ENCODE data around the gene IPPK.

IPPK gene

GRCh38 chr9:92710368-92710767 lies 40.4 kb upstream of the IPPK start:
- Mint-ChIP-seq H3K4me1 (peaks cover 23 to 41% of the 10 kb centered on the region in 2 donors), H3K36me3 (peaks cover 29 to 73% of the 10 kb centered on the region in 2 donors), H3K27me3 (no peaks in the 10 kb centered on the region), H3K27ac (no peak overlapping the region), H3K4me3 (no peak overlapping the region), H3K9me3 (no peaks in the 10 kb centered on the region)
- DNase-seq (no peak), ATAC-seq (replicated peaks) (no peak)

DNA sequence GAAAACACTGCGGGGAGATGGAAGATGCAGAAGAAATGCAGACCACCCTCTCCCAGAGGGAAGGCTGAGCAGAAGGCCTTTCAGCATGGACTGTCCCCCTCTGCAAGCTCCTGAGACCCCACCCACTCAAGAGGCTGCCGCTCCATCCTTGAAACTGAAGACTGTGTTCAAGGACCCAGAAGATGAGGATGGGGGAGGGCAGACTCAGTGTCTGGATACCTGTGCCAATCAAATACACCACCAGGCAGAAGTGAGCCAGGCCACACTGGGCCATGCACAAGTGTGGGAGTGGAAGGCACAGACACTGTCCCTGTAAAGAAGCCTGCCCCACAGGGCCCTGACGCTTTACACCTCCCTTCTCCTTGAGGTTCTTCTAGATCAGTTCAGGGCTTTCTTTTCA lies 40.0 kb upstream of the IPPK start:
- Mint-ChIP-seq H3K9me3 (no peaks in the 10 kb centered on the region), H3K27ac (no peak overlapping the region), H3K4me3 (no peak overlapping the region), H3K36me3 (peaks cover 33 to 76% of the 10 kb centered on the region in 2 donors), H3K27me3 (no peaks in the 10 kb centered on the region), H3K4me1 (peaks cover 23 to 41% of the 10 kb centered on the region in 2 donors)
- no peak for DNase-seq
- no peak for ATAC-seq (replicated peaks)

DNA sequence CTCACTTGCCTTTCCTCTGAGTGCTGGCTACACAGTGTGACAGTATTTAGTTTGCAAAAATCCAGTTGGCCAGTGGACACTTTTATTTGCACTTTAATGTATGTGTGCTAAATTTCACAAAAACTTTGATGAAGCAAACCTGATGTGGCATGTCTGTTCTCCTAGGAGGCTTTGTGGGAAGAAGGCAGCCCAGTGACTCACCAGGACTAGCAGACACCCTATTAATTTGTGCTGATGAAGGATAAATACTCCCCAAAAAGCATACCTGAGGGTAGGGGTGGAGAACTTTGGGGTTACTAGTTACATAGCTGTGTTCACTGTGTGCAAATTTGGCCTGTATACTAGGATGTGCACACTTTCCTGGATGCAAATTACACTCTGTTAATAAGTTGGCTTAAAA lies 39.3 kb upstream of the IPPK start:
- Mint-ChIP-seq H3K27ac (no peak overlapping the region), H3K4me1 (peaks cover 23 to 41% of the 10 kb centered on the region in 2 donors), H3K9me3 (no peaks in the 10 kb centered on the region), H3K27me3 (no peaks in the 10 kb centered on the region), H3K4me3 (no peak overlapping the region), H3K36me3 (peaks cover 38 to 82% of the 10 kb centered on the region in 2 donors)
- DNase-seq = no peak
- ATAC-seq (replicated peaks) = no peak

DNA sequence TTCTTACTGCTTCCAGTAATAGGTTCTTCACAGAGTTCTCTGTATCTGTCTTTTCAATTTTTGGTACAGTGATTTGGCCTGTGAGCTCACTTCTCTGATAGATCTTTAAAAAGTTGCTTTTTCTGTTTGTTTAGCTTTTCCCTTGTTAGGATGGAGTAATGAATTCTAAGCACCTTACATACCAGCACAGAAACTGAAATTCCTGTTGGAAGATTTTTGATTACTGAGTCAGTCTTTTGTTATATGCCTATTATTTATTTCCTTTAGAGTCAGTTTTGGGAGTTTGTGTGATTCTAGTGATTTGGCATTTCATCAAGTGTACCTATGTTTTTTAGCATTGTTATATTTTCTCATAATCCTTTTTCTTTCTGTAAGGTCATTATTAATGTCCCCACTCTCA lies 37.6 kb upstream of the IPPK start:
- H3K36me3 Mint-ChIP-seq = peaks cover 35 to 73% of the 10 kb centered on the region in 2 donors
- ATAC-seq (replicated peaks) (no peak), DNase-seq (no peak)
- no peaks in the 10 kb centered on the region for H3K27me3 Mint-ChIP-seq
- H3K27ac Mint-ChIP-seq = no peak overlapping the region
- H3K9me3 Mint-ChIP-seq = no peaks in the 10 kb centered on the region
- H3K4me1 Mint-ChIP-seq = peaks cover 14 to 29% of the 10 kb centered on the region in 2 donors
- no peak overlapping the region for H3K4me3 Mint-ChIP-seq

GRCh38 chr9:92706218-92706940 lies 36.4 kb upstream of the IPPK start:
- Mint-ChIP-seq H3K4me1 (peaks cover 7 to 17% of the 10 kb centered on the region in 2 donors), H3K4me3 (no peak overlapping the region), H3K27ac (no peak overlapping the region), H3K36me3 (peaks cover 29 to 64% of the 10 kb centered on the region in 2 donors), H3K9me3 (no peaks in the 10 kb centered on the region), H3K27me3 (no peaks in the 10 kb centered on the region)
- ATAC-seq (replicated peaks) = peak; percentile 80 to 84
- no peak for DNase-seq

GRCh38 chr9:92704528-92704927 lies 34.6 kb upstream of the IPPK start:
- Mint-ChIP-seq H3K9me3 (peaks cover 0 to 2% of the 10 kb centered on the region in 2 donors), H3K4me3 (no peak overlapping the region), H3K27ac (no peak overlapping the region)

DNA sequence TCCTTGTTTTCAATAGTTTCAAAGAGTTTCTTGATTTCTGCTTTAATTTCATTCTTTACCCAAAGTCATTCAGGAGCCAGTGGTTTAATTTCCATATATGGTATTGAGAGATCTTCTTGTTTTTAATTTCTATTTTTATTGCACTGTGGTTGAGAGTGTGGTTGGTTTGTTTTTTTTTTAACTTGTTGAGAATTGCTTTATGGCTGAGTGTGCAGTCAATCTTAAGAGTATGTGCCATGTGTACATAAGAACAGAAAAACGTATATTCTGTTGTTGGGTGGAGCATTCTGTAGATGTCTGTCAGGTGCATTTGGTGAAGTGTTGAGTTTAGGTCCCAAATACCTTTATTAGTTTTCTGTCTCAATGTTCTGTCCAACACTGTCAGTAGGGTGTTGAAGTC lies 26.7 kb upstream of the IPPK start:
- peaks cover 9 to 14% of the 10 kb centered on the region in 2 donors for H3K4me1 Mint-ChIP-seq
- peak overlapping the region; percentile 51 for H3K27ac Mint-ChIP-seq
- no peaks in the 10 kb centered on the region for H3K27me3 Mint-ChIP-seq
- DNase-seq (no peak), ATAC-seq (replicated peaks) (no peak)
- no peak overlapping the region for H3K4me3 Mint-ChIP-seq
- peaks cover 29 to 30% of the 10 kb centered on the region in 2 donors for H3K9me3 Mint-ChIP-seq
- H3K36me3 Mint-ChIP-seq = peaks cover 23 to 30% of the 10 kb centered on the region in 2 donors

More at GRCh38 chr9:92704528-92704927, 34.6 kb upstream of the IPPK start:
- peaks cover 6 to 15% of the 10 kb centered on the region in 2 donors for H3K4me1 Mint-ChIP-seq
- no peaks in the 10 kb centered on the region for H3K27me3 Mint-ChIP-seq
- ATAC-seq (replicated peaks) (no peak), DNase-seq (no peak)
- H3K36me3 Mint-ChIP-seq = peaks cover 32 to 56% of the 10 kb centered on the region in 2 donors

DNA sequence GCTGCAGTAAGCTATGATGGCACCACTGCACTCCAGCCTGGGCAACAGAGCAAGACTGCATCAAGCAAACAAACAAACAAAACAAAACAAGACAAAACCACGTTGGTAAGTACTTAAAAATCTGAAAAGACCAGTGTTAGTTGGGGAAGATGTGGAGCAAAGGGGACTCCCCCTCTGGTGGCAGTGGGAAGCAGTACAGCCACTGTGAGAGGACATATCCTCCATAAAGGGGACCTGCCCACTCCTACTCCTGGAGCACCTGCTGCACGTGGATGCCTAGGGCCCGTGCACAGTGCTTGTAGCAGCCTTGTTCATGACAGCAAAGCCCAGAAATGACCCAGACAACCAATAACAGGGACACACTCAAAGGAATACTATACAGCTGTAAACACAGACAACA lies 17.0 kb upstream of the IPPK start:
- H3K4me1 Mint-ChIP-seq = peaks cover 5 to 15% of the 10 kb centered on the region in 2 donors
- DNase-seq = no peak
- no peak overlapping the region for H3K27ac Mint-ChIP-seq
- peak in 1 of 2 donors; percentile 31 for ATAC-seq (replicated peaks)
- H3K27me3 Mint-ChIP-seq = no peaks in the 10 kb centered on the region
- peaks cover 12% of the 10 kb centered on the region in 2 donors for H3K9me3 Mint-ChIP-seq
- H3K36me3 Mint-ChIP-seq = peaks cover 0 to 5% of the 10 kb centered on the region in 2 donors
- no peak overlapping the region for H3K4me3 Mint-ChIP-seq

GRCh38 chr9:92685022-92685421 lies 15.1 kb upstream of the IPPK start:
- peaks cover 0 to 5% of the 10 kb centered on the region in 2 donors for H3K36me3 Mint-ChIP-seq
- no peak overlapping the region for H3K27ac Mint-ChIP-seq
- peaks cover 2 to 3% of the 10 kb centered on the region in 2 donors for H3K9me3 Mint-ChIP-seq
- no peak for ATAC-seq (replicated peaks)
- H3K27me3 Mint-ChIP-seq = no peaks in the 10 kb centered on the region
- H3K4me1 Mint-ChIP-seq = peaks cover 5 to 15% of the 10 kb centered on the region in 2 donors
- no peak overlapping the region for H3K4me3 Mint-ChIP-seq
- no peak for DNase-seq

DNA sequence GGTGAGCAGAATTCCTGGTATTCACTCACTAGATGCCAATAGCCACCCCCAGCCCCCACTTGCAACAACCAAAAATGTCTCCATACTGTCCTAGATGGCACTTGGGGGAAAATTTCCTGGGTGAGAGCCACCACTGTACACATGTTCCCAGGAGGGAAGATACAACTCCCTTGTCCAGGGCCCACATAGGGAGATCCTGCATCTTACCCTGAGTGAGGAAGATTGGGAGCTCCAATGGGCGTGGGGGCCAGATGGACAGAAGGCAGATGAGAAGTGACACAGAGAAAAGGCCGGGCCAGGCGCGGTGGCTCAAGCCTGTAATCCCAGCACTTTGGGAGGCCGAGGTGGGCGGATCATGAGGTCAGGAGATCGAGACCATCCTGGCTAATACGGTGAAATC lies 12.3 kb upstream of the IPPK start:
- H3K9me3 Mint-ChIP-seq = no peaks in the 10 kb centered on the region
- no peaks in the 10 kb centered on the region for H3K36me3 Mint-ChIP-seq
- peaks cover 5 to 15% of the 10 kb centered on the region in 2 donors for H3K4me1 Mint-ChIP-seq
- H3K27ac Mint-ChIP-seq = no peak overlapping the region
- ATAC-seq (replicated peaks) = no peak
- no peaks in the 10 kb centered on the region for H3K27me3 Mint-ChIP-seq
- DNase-seq = no peak
- no peak overlapping the region for H3K4me3 Mint-ChIP-seq

DNA sequence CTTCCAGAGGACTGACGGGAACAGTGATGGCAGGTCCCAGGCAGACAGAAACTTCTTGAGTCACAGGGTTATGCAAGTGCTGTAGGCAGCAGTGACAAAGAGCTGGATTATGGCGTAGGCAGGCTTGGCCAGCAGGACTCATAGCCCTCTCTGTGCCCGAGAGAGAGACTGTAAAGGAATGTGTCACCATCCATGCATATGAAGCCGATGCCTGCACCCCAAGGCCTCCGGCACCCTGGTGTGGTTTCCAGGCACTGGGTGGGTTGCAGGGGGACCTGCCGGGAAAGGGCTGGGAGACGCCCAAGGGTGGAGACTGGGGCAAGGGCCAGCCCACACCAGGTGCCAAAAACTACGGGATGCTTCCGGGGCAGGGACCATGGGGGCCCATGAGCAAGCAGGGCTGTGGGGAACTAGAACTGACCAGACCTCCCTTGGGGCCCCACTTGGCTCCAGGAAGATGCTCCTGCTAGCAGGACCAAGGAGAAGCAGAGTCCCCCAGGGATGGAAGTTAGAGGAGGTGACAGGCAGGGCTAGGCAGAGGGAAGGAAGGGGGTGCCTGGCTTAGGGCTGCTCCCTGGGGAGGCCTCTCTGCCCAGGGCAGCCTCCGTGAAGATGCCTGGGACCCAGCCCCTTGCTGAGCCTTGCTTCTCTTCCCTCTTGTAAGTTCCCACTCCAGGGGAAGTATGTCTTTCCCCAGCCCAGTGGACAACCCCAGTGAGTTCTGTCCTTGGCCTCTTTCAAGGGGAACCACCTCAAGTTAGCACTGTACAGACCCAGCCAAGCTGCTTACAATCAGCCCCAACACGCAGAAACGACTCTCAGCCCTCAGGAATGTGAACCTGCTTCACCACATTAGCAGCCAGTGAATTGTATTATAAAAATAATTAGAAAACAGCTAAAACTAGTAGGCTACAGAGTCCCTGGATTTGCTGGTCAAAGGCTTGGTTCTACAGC lies 10.5 kb upstream of the IPPK start:
- Mint-ChIP-seq H3K27me3 (no peaks in the 10 kb centered on the region), H3K27ac (no peak overlapping the region), H3K4me1 (peaks cover 5 to 10% of the 10 kb centered on the region in 2 donors), H3K36me3 (peaks cover 4 to 5% of the 10 kb centered on the region in 2 donors), H3K4me3 (no peak overlapping the region), H3K9me3 (no peaks in the 10 kb centered on the region)
- DNase-seq (no peak), ATAC-seq (replicated peaks) (no peak)

DNA sequence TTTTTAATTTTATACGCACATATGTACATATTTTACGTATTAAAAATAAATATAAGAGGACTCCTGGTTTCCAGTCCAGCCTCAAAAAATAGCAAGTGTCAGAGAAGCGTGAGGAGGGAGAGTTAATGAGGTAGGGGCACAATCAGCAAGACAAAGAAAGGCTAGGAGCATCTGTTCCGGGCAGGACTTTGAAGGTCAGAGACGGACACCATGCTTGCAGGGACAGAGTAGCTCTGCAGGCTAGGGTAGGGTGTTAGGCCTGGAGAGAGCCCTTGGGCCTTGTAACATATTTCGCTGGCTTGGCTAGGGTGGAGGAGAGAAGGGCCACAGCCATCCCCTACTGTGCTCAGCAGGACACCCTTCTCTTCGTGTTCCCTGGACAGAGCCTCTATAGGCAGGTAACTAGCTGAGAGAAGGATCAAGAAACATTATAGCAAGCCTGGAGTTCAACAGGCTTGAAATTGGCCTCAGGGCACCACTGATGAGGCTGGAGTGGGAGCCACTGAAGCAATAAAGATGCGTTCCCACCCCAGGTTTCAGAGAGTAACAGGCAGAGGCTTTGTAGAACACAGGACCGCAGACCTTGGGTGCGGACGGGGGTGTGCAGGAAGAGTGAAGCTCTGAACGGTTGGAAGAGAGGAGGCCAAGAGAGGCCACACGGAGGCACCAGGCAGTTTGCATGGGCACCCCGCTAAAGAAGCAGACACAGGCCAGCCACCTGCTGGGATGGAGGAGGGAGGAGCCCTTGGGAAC lies 9.7 kb upstream of the IPPK start:
- Mint-ChIP-seq H3K4me3 (no peak overlapping the region), H3K4me1 (peaks cover under 1 to 2% of the 10 kb centered on the region in 2 donors), H3K36me3 (peaks cover 5 to 12% of the 10 kb centered on the region in 2 donors), H3K27me3 (no peaks in the 10 kb centered on the region), H3K27ac (no peak overlapping the region), H3K9me3 (no peaks in the 10 kb centered on the region)
- no peak for DNase-seq
- no peak for ATAC-seq (replicated peaks)

- DNase-seq (no peak), ATAC-seq (replicated peaks) (no peak)
- Mint-ChIP-seq H3K9me3 (no peaks in the 10 kb centered on the region), H3K27ac (no peak overlapping the region), H3K4me1 (peaks cover 15 to 37% of the 10 kb centered on the region in 2 donors), H3K4me3 (peak overlapping the region; percentile 89 to 90), H3K36me3 (peaks cover 15 to 40% of the 10 kb centered on the region in 2 donors), H3K27me3 (no peaks in the 10 kb centered on the region)
Measured at GRCh38 chr9:92671323-92671722, 1.4 kb upstream of the IPPK start.

DNA sequence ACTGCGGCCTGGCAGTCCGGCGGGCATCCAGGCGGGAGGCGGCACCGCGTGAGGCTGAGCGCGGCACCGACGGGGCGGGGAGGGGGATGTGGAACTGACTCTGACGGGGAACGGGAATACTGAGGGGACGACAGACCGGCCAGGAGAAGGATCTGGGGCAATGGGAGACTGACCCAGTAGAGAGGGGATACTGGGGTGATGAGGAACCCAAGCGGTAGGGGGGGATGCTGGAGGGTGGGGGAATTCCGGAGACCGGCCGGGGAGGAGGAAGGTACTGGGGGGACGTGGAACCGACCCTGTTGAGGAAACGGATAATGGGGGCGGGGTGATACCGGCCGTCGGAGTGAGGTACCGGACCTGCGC lies 423 bp downstream of the IPPK start:
- Mint-ChIP-seq H3K4me3 (peak overlapping the region; percentile 89 to 90), H3K36me3 (peaks cover 24 to 40% of the 10 kb centered on the region in 2 donors), H3K4me1 (peaks cover 27 to 53% of the 10 kb centered on the region in 2 donors), H3K27me3 (no peaks in the 10 kb centered on the region), H3K27ac (peak overlapping the region; percentile 96), H3K9me3 (no peaks in the 10 kb centered on the region)
- DNase-seq (no peak), ATAC-seq (replicated peaks) (peak in 1 of 2 donors; percentile 28)
